CD4-positive, alpha-beta T cell treated with Interleukin-15 for 4 hours (primary cell): ENCODE measurements around the gene UBXN7.
"Not testable (repeated sequence)": the region's sequence is repeated elsewhere in the genome, so short reads cannot be mapped to it uniquely, and the experiment has no call there.

Source experiments
- DNase-seq: peaks from one replicate; pipeline ENCODE4 v3.0.0-alpha.2; 2020; ENCODE audit warnings: low spot score

Gene UBXN7

DNA sequence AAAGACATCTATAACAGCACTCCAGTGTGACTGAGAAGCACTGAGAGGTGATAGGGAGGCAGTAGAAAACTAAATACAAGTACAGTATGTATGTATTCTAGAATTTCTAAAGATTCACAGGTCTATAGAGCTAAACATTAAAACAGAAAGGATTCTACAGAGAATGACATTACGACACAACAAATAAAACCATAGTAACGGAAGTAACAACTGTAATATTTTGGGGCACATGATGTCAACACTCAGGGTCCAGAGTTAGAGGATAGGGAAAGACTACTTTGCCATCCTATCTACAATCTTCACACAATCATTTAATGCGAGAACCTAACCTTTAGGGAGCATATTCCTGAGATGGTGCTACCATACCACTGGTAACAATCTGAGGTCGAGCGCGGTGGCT lies 13.6 kb downstream of the UBXN7 start:
- DNase-seq, result no peak

GRCh38 chr3:196414469-196414868 lies 17.8 kb downstream of the UBXN7 start:
- no peak for DNase-seq

GRCh38 chr3:196412704-196413103 lies 19.5 kb downstream of the UBXN7 start:
- no peak for DNase-seq

GRCh38 chr3:196409409-196409808 lies 22.8 kb downstream of the UBXN7 start:
- DNase-seq, result no peak

DNA sequence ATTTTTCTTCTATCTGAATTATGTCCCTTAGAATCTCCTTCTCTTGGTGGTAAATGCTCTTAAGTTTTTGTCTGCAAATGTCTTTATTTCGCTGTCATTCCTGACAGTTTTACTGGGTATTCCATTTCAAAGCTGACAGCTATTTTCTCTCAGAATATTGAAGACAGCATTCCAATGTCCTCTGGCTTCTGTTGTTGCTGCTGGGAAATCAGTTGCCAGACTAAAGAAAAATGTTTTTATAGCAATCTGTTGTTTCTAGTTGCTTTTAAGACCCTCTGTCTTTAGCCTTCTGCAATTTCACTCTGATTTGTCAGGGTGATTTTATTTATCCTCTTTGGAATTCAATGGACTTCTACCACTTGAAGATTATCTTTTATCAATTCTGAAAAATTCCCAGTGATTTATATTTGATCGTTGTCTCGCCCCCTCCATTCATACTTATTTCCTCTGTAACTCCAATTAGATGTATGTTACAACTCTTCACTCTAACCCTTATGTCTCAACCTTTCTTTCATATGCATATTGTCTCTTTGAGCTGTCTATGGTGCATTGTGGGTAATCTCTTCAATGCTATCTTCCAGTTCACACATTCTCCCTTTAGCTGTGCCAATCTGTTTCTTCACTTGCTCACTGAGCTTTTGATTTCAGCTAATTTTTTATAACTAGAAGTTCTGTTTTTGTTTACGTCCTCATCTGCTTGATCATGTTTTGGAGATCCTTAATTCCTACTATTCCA lies 23.5 kb downstream of the UBXN7 start:
- no peak for DNase-seq

DNA sequence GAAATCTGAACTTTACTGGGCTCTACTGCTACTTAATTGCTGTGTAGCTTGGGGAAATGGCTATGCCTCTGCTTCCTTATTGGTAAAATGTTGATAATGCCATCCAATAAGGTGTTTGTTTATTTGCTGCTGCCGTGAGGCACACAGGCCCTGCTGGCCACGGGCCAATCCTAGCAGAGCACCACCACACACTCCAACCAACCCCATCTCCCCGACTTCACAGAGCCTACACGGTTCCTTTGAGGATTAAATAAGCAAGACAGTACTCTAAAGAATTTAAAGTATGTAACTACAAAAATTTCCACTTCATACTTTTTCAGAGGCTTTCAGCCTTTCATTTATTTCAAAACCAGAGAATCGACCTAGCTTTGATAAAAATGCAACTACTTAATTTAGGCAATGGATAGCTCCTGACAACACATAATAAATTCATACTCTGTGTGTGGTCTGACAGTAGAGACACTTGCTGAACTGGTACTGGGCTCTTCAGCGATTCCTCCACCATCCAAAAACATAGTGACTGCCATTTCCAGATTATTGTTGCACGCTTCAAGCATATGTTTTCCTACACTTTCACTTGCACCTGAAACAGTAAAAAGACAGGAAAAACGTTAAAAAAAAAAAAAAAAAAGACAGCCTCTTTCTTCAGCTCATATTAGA lies 25.3 kb downstream of the UBXN7 start:
- DNase-seq, result no peak

DNA sequence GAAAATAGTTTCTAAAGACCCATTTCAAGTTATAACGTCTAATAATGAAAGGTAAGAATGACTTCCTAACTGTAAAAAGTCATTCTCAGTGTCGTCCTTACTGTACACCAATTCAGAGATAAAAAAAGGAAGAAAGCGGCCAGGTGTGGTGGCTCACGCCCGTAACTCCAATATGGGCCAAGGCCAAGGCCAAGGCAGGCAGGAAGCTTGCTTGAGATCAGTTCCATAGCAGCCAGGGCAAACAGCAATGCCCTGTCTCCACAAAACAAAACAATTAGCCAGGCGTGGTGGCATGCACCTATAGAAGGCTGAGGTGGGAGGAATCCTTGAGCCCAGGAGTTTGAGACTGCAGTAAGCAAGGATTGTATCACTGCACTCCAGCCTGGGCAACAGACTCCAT lies 31.9 kb downstream of the UBXN7 start:
- DNase-seq, result no peak

- DNase-seq, result no peak
These were observed 32.7 kb downstream of the UBXN7 start for GRCh38 chr3:196399485-196399945.

GRCh38 chr3:196398782-196399181 lies 33.4 kb downstream of the UBXN7 start:
- DNase-seq, result no peak

GRCh38 chr3:196397941-196398340 lies 34.3 kb downstream of the UBXN7 start:
- DNase-seq, result no peak

GRCh38 chr3:196390116-196390515 lies 42.1 kb downstream of the UBXN7 start:
- DNase-seq, result no peak

DNA sequence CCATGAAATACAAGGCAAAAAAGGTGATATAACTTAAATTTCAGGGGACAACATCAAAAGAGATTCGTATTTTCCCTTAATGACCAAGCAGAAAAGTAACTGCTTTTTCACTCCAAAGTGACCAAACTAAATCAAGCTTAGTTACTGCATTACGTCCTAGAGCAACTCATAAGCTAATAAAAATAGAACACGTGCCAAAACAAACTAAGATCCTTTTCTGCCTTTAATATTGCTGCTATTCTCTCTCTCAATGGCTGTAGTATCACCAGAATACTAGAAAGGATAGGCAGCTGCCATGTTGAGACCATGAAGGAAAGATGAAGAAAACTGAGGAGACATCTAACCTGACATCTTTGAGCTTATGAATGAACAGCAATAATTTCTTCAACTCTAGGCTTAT lies 43.3 kb downstream of the UBXN7 start:
- DNase-seq, result no peak

DNA sequence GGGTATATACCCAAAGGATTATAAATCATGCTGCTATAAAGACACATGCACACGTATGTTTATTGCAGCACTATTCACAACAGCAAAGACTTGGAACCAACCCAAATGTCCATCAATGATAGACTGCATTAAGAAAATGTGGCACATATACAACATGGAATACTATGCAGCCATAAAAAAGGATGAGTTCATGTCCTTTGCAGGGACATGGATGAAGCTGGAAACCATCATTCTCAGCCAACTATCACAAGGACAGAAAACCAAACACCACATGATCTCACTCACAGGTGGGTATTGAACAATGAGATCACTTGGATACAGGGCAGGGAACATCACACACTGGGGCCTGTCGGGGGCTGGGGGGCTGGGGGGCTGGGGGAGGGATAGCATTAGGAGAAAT lies 44.3 kb downstream of the UBXN7 start:
- not testable (repeated sequence) for DNase-seq

DNA sequence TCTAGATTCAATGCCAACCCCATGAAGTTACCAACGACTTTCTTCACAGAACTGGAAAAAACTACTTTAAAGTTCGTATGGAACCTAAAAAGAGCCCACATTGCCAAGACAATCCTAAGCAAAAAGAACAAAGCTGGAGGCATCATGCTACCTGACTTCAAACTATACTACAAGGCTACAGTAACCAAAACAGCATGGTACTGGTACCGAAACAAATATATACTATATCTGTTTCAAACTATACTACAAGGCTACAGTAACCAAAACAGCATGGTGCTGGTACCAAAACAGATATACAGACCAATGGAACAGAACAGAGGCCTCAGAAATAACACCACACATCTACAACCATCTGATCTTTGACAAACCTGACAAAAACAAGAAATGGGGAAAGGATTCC lies 45.4 kb downstream of the UBXN7 start:
- not testable (repeated sequence) for DNase-seq

GRCh38 chr3:196386034-196386433 lies 46.2 kb downstream of the UBXN7 start:
- not testable (repeated sequence) for DNase-seq

DNA sequence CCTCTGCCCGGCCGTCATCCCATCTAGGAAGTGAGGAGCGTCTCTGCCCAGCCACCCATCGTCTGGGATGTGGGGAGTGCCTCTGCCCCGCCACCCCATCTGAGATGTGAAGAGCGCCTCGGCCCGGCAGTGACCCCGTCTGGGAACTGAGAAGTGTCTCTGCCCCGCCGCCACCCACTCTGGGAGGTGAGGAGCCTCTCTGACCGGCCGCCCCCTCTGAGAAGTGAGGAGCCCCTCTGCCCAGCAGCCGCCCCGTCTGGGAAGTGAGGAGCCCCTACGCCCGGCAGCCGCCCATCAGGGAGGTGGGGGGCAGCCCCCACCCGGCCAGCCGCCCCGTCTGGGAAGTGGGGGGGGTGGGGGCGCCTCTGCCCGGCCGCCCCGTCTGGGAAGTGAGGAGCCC lies 46.8 kb downstream of the UBXN7 start:
- DNase-seq, result not testable (repeated sequence)

DNA sequence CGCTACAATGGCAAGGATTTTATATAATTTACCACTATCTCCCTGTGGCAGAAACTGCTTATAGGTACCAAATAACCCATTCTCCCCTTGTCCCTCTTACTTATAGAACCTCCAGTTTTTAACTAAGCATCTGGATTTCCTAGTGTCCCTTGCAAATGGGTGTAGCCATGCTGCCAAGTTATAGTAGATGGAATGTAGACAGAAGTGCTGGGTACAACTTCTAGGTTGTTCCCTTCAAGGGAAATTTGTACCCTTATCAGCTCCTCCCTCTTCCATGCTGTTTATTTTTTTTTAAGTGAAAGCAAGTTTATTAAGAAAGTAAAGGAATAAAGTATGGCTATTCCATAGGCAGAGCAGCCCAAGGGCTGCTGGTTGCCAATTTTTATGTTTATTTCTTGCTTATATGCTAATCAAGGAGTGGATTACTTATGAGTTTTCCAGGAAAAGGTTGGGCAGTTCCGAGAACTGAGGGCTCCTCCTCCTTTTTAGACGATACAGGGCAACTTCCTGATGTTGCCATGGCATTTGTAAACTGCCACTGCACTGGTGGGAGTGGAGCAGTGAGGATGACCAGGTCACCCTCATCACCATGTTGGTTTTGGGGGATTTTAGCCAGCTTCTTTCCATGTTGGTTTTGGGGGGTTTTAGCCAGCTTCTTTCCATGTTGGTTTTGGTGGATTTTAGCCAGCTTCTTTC lies 53.9 kb downstream of the UBXN7 start:
- DNase-seq, result peak; percentile 52

DNA sequence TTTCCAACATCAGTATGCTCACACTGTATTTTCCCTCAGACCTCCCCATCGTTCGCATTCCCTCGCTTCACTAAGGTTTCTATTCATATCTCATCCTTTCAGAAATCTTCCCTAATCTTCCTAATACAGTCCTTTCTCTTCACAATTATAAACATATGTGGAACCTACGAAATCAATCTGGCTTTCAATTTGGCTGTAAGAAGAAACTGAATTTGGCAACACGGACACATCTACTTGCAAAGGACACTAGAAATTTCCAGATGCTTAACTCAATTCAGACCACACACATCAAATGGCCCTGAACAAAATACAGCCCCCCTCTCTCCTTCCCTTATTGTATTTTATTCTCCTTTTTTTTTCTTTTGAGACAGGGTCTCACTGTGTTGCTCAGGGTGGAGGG lies 54.9 kb downstream of the UBXN7 start:
- no peak for DNase-seq

GRCh38 chr3:196365736-196366135 lies 66.5 kb downstream of the UBXN7 start:
- DNase-seq, result no peak

- DNase-seq, result no peak
These were observed 71.6 kb downstream of the UBXN7 start for GRCh38 chr3:196360586-196360985.

- not testable (repeated sequence) for DNase-seq
These were observed 73.7 kb downstream of the UBXN7 start for GRCh38 chr3:196358540-196358939.

- peak; percentile 5 for DNase-seq
These were observed 74.3 kb downstream of the UBXN7 start for GRCh38 chr3:196357905-196358304.

- no peak for DNase-seq
These were observed 75.7 kb downstream of the UBXN7 start for GRCh38 chr3:196356556-196356955.
